Thyroid gland (tissue), 4 donors: ENCODE data around the gene HPN. TPM values are rescaled to one million over a fixed set of nuclear protein-coding genes. Genes with fewer than 3 reads are reported as not detected.
"Not testable (repeated sequence)": the region's sequence is repeated elsewhere in the genome, so short reads cannot be mapped to it uniquely, and the experiment has no call there.

Experiments
- DNase-seq, 2 donors: peaks; one replicate each; pipeline ENCODE4 v3.0.0-alpha.2; 2019
- H3K27ac ChIP-seq, 3 donors: fragments of 200-600 bp; sonication (generic); 1 replicate in 2 of 3; 2 replicates in 1 of 3; pipeline ENCODE4 v1.5.1; 2016 to 2019; ENCODE audit warnings: mild to moderate bottlenecking in 1 of 3, moderate library complexity in 1 of 3
- H3K27me3 ChIP-seq: fragments of 200-600 bp; sonication (generic); one replicate; pipeline ENCODE4 v1.5.1; 2019
- H3K36me3 ChIP-seq, 2 donors: fragments of 200-600 bp; sonication (generic); one replicate each; pipeline ENCODE4 v1.5.1; 2016 to 2019
- H3K4me1 ChIP-seq, 2 donors: fragments of 200-600 bp; sonication (generic); one replicate each; pipeline ENCODE4 v1.5.1; 2017 to 2019
- H3K4me3 ChIP-seq, 3 donors: fragments of 200-600 bp; sonication (generic); replicated peaks in 1 of 3; 1 replicate in 2 of 3; 2 replicates in 1 of 3; pipeline ENCODE4 v1.5.1; 2016; ENCODE audit warnings: mild to moderate bottlenecking in 1 of 3
- H3K9me3 ChIP-seq: fragments of 200-600 bp; sonication (generic); one replicate; pipeline ENCODE4 v1.5.1; 2017
- CTCF ChIP-seq, 6 experiments: fragments of 200-600 bp in 3 of 6; fragments of 450-650 bp in 3 of 6; sonication (generic) in 3 of 6; IDR thresholded peaks; one replicate each; pipeline ENCODE4 v1.5.1; 2016 to 2019; ENCODE audit warnings: antibody characterized with exemption in 6 of 6, mild to moderate bottlenecking in 2 of 6, inconsistent platforms in 1 of 6, moderate library complexity in 1 of 6
- POLR2A ChIP-seq, 2 donors: fragments of 450-650 bp; IDR thresholded peaks; one replicate each; pipeline ENCODE4 v1.6.1; 2017; ENCODE audit warnings: antibody characterized with exemption in 2 of 2, mild to moderate bottlenecking in 2 of 2, moderate library complexity in 1 of 2
- WGBS, 2 donors: methylation state at CpG; one replicate each; pipeline ENCODE4 v1.1.5; 2017; 5-methylcytosine and 5-hydroxymethylcytosine counted together
- intact Hi-C: fragments of 100-400 bp; cut with DNase I; formaldehyde crosslinking; loops from one replicate; pipeline ENCODE4 v1.15.1; 2023
- total RNA-seq, 4 donors: library from RNA; depleted of rRNA; stranded (reverse); fragments of >200 nt; gene quantifications; one replicate each; pipeline ENCODE4 v1.2.3, GENCODE V29; 2016

Gene HPN
- total RNA-seq, 4 donors from 2014 or later = 16.3 to 19.3 (median 17.9) TPM

GRCh38 chr19:35000647-35001501 lies 40.6 kb upstream of the HPN start:
- H3K4me1 ChIP-seq = peaks cover 25 to 63% of the 10 kb centered on the region in 2 donors
- 6 to 23% methylated on average over 8 to 16 of the region's 46 CpGs for WGBS, 2 donors
- DNase-seq = peak; percentile 33 to 38

GRCh38 chr19:35002037-35002535 lies 39.4 kb upstream of the HPN start:
- Histone ChIP-seq H3K4me1 (peaks cover 29 to 75% of the 10 kb centered on the region in 2 donors), H3K27ac (no peak overlapping the region), H3K27me3 (no peaks in the 10 kb centered on the region), H3K4me3 (no peak overlapping the region), H3K36me3 (no peaks in the 10 kb centered on the region), H3K9me3 (no peaks in the 10 kb centered on the region)
- TF ChIP-seq POLR2A (IDR thresholded peaks at IDR 0.05) = no peak
- no peak for TF ChIP-seq CTCF (IDR thresholded peaks at IDR 0.05)
- DNase-seq = no peak
- 91 to 92% methylated on average over 11 of the region's 11 CpGs for WGBS, 2 donors
- intact Hi-C loops = no loop called here

More at GRCh38 chr19:35000647-35001501, 40.6 kb upstream of the HPN start:
- no peak for TF ChIP-seq CTCF (IDR thresholded peaks at IDR 0.05)
- no peak for TF ChIP-seq POLR2A (IDR thresholded peaks at IDR 0.05)
- Histone ChIP-seq H3K27me3 (no peaks in the 10 kb centered on the region), H3K9me3 (no peaks in the 10 kb centered on the region), H3K4me3 (peak overlapping the region; percentile 3 to 97 (median 64)), H3K27ac (peak overlapping the region; percentile 77 to 100 (median 98)), H3K36me3 (no peaks in the 10 kb centered on the region)
- intact Hi-C loops = no loop called here

- intact Hi-C loops = no loop called here
- DNase-seq = no peak
- TF ChIP-seq CTCF (IDR thresholded peaks at IDR 0.05) (no peak), POLR2A (IDR thresholded peaks at IDR 0.05) (no peak)
- peaks cover 3 to 7% of the 10 kb centered on the region in 2 donors for H3K36me3 ChIP-seq
- WGBS, 2 donors = 92 to 95% methylated on average over 15 to 18 of the region's 18 CpGs
- no peak overlapping the region for H3K4me3 ChIP-seq
- peaks cover 17 to 62% of the 10 kb centered on the region in 2 donors for H3K4me1 ChIP-seq
- H3K27ac ChIP-seq = peak overlapping the region in 2 of 3 donors; percentile 17 to 30
- no peaks in the 10 kb centered on the region for H3K27me3 ChIP-seq
- H3K9me3 ChIP-seq = no peaks in the 10 kb centered on the region
Observed at GRCh38 chr19:35004517-35005255, 36.8 kb upstream of the HPN start.

GRCh38 chr19:35005256-35005977 lies 36.1 kb upstream of the HPN start:
- Histone ChIP-seq H3K27ac (peak overlapping the region in 2 of 3 donors; percentile 17 to 68), H3K4me3 (no peak overlapping the region), H3K36me3 (peaks cover 11 to 14% of the 10 kb centered on the region in 2 donors), H3K9me3 (no peaks in the 10 kb centered on the region), H3K27me3 (no peaks in the 10 kb centered on the region), H3K4me1 (peaks cover 14 to 62% of the 10 kb centered on the region in 2 donors)
- TF ChIP-seq POLR2A (IDR thresholded peaks at IDR 0.05) (no peak), CTCF (IDR thresholded peaks at IDR 0.05) (no peak)
- no peak for DNase-seq
- 89 to 91% methylated on average over 11 of the region's 11 CpGs for WGBS, 2 donors
- intact Hi-C loops = no loop called here

- DNase-seq, H3K9me3 ChIP-seq, H3K4me3 ChIP-seq, H3K27me3 ChIP-seq, intact Hi-C loops: not testable (repeated sequence)
- Histone ChIP-seq H3K36me3 (peaks cover 13 to 15% of the 10 kb centered on the region in 2 donors), H3K4me1 (peaks cover 11 to 60% of the 10 kb centered on the region in 2 donors), H3K27ac (peak overlapping the region in 1 of 3 donors; percentile 68)
- WGBS, 2 donors = 90 to 92% methylated on average over 6 of the region's 6 CpGs
Observed at GRCh38 chr19:35006007-35006341, 35.5 kb upstream of the HPN start.
